ENCODE measurements around the gene OSGEPL1. TPM values are rescaled to one million over a fixed set of nuclear protein-coding genes. Genes with fewer than 3 reads are reported as not detected.

Gene OSGEPL1
- total RNA-seq, 1 donor from 2014 or later, result 21.1 TPM

DNA sequence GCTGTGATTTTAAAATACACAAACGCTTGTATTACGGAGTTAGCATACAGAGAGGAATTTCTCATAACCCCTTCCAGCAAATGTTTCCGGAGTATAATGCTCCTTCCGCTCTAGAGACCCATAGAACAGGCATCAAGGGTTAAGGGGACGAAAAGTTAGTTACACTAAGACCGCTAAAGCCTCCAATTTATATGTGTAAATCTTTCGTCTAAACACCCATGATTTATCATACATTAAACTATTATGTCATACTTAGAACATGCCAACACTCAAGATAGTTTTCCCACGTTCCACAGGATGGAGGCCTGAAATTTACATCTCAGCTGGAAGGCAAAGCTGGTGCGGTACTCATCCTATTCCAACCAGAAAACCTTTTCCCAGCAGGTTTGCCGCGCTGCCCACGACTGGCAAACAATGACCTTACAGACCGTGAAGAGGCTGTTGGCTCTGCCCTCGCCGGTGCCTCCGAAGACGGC is 20.9 kb upstream of the OSGEPL1 start:
- Mint-ChIP-seq H3K9me3 (no peaks in the 10 kb centered on the region), H3K36me3 (ENCODE audit: low read depth) (peaks cover 21% of the 10 kb centered on the region), H3K27ac (ENCODE audit: unreplicated experiment) (peak overlapping the region; percentile 98), H3K27me3 (ENCODE audit: low read depth) (no peaks in the 10 kb centered on the region), H3K4me1 (peaks cover 53% of the 10 kb centered on the region), H3K4me3 (peak overlapping the region; percentile 99)
- TF ChIP-seq, protein P1, sequence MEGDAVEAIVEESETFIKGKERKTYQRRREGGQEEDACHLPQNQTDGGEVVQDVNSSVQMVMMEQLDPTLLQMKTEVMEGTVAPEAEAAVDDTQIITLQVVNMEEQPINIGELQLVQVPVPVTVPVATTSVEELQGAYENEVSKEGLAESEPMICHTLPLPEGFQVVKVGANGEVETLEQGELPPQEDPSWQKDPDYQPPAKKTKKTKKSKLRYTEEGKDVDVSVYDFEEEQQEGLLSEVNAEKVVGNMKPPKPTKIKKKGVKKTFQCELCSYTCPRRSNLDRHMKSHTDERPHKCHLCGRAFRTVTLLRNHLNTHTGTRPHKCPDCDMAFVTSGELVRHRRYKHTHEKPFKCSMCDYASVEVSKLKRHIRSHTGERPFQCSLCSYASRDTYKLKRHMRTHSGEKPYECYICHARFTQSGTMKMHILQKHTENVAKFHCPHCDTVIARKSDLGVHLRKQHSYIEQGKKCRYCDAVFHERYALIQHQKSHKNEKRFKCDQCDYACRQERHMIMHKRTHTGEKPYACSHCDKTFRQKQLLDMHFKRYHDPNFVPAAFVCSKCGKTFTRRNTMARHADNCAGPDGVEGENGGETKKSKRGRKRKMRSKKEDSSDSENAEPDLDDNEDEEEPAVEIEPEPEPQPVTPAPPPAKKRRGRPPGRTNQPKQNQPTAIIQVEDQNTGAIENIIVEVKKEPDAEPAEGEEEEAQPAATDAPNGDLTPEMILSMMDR (conservative IDR thresholded peaks at IDR 0.05), result no peak
- no peak for DNase-seq (ENCODE audit: low read depth, low spot score)

DNA sequence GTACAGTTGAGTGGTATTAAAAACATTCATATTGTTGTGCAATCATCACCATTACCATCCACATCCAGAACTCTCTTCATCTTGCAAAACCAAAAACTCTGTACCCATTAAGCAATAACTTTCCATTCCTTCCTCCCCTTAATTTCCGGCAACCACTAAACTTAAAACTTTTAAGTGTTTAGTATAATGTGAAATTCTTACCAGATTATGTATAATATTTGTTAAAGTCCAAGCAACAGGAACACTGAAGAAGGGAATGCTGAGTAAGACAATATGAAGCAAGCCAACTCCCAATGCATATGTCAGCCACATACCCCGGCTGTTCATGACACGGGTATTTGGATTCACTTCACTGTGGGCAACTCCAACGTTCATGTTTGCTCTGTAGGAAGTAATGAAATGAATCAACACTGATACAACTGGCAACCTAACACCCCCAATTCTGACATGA is 19.7 kb upstream of the OSGEPL1 start:
- peaks cover 48% of the 10 kb centered on the region for H3K4me1 Mint-ChIP-seq
- peaks cover 24% of the 10 kb centered on the region for H3K36me3 Mint-ChIP-seq (ENCODE audit: low read depth)
- TF ChIP-seq, protein P1 (conservative IDR thresholded peaks at IDR 0.05), result no peak
- no peaks in the 10 kb centered on the region for H3K9me3 Mint-ChIP-seq
- H3K27me3 Mint-ChIP-seq (ENCODE audit: low read depth), result no peaks in the 10 kb centered on the region
- peak overlapping the region; percentile 99 for H3K4me3 Mint-ChIP-seq
- no peak overlapping the region for H3K27ac Mint-ChIP-seq (ENCODE audit: unreplicated experiment)
- no peak for DNase-seq (ENCODE audit: low read depth, low spot score)

DNA sequence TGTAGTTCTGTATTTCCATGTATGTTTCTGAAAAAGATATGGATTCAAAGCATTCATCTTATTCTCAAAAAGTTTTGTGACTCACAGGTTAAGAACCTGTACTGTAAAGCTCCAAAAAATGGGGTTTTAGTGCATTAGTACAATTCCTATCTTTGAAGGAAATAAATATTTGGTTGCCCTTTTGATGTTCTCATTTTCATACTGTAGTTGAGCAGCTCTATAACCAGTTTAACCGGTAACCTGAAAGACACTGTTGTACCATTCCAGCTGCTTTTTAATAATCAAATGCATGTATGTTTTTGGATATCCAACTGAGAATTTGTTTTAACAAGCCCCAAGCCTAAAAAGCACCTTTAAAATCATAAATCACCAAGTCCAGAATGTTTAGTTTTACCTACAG is 9.6 kb upstream of the OSGEPL1 start:
- Mint-ChIP-seq H3K27me3 (ENCODE audit: low read depth) (no peaks in the 10 kb centered on the region), H3K27ac (ENCODE audit: unreplicated experiment) (no peak overlapping the region), H3K36me3 (ENCODE audit: low read depth) (peaks cover 4% of the 10 kb centered on the region), H3K4me1 (no peaks in the 10 kb centered on the region), H3K4me3 (no peak overlapping the region), H3K9me3 (no peaks in the 10 kb centered on the region)
- DNase-seq (ENCODE audit: low read depth, low spot score), result no peak
- TF ChIP-seq, protein P1 (conservative IDR thresholded peaks at IDR 0.05), result no peak

DNA sequence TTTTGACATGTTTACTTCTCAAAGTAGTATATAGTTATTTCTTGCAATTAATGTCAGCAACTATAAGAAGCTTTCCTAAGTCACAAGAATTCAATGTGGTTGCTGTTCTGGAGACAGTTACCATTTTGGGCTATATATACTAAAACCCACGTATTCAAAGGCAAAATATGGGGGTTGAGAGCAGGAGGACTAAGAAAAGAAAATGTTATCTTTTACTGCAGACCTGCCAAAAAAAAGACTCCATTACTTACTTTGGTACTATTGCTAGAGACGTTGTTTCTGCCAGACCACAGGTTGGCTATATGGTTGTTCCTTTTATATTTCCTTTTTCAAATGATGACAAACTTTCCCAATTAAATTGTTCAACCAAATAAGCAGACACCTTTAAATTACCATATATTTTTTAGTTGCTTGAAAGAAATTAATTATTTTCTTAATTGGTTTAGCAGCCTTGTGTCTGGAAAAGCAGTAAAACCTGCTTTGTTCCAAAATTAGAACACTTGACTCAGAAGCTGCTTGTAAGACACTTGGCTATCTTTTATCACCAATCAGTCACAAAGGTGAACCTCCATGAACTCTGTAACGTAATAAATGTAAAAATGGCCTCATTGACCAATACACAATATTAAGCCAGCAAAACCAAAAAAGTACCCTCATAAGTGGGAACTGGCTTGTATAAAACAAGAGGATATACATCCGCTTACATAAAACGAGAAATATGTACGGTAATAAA is 8.2 kb upstream of the OSGEPL1 start:
- TF ChIP-seq, protein P1 (conservative IDR thresholded peaks at IDR 0.05), result no peak
- Mint-ChIP-seq H3K27ac (ENCODE audit: unreplicated experiment) (no peak overlapping the region), H3K4me3 (no peak overlapping the region), H3K36me3 (ENCODE audit: low read depth) (peaks cover 10% of the 10 kb centered on the region), H3K4me1 (no peaks in the 10 kb centered on the region), H3K27me3 (ENCODE audit: low read depth) (no peaks in the 10 kb centered on the region), H3K9me3 (no peaks in the 10 kb centered on the region)
- DNase-seq (ENCODE audit: low read depth, low spot score), result no peak

DNA sequence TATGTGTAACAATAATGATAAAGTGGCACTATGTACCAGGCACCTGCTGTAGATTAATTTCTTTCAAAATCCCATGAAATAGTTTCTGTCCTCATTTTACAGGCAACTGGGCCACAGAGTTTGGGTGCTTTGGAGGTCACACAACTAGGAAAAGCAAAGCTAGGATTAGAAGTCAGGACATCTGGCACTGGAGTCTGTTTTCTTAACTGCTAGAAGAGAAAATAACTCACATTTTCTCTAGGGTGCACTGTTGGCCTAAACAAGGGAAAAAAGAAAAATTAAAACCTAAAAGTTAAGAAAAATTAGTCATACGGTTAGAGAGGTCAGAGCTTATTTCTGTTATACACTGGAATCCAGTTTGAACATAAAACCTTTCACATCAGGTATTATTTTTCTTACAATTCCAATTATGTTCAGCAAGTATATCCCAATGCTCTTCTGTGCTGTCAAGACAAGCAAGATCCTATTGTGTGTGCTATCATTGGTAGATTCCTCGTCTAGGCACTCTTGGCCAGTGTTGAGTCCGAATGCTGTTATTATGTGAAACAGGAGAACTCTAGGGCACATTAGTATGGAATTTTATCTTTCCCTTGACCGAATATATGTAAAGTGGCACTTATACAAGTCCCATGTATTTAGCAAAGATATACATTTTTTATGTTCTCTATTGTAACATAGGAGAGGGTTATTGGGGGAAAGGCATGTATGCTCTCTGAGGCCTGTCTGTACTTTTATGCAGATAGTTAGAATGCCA is 1.5 kb upstream of the OSGEPL1 start:
- Mint-ChIP-seq H3K4me3 (peak overlapping the region; percentile 76), H3K4me1 (peaks cover 12% of the 10 kb centered on the region), H3K36me3 (ENCODE audit: low read depth) (peaks cover 10% of the 10 kb centered on the region), H3K27ac (ENCODE audit: unreplicated experiment) (no peak overlapping the region), H3K27me3 (ENCODE audit: low read depth) (no peaks in the 10 kb centered on the region), H3K9me3 (no peaks in the 10 kb centered on the region)
- TF ChIP-seq, protein P1 (conservative IDR thresholded peaks at IDR 0.05), result no peak
- no peak for DNase-seq (ENCODE audit: low read depth, low spot score)

Measured in neural crest cell (in vitro differentiated cells).